Stimulated activated CD4-positive, alpha-beta T cell treated with anti-CD3 and anti-CD28 coated beads, Interleukin-1b, Interleukin-23, amount 100 ng/mL, for 4 hours (primary cell): ENCODE measurements around the gene RTP2.

Experiments
- DNase-seq, 2 donors: peaks; one replicate each; pipeline ENCODE4 v3.0.0-alpha.2; 2020; ENCODE audit warnings: low read depth in 2 of 2

Gene RTP2

GRCh38 chr3:187669675-187670504 is 32.5 kb downstream of the RTP2 start, which contains the start of gene SST:
Gene SST (minus strand): TSS chr3:187670394. CDS start chr3:187670291, 103 bp downstream.
- no peak for DNase-seq

- no peak for DNase-seq
Measured at GRCh38 chr3:187667526-187667925, 34.8 kb downstream of the RTP2 start.

- no peak for DNase-seq
Measured at GRCh38 chr3:187665764-187666402, 36.5 kb downstream of the RTP2 start.

- DNase-seq = no peak
Measured at GRCh38 chr3:187665010-187665409, 37.3 kb downstream of the RTP2 start.

GRCh38 chr3:187662848-187663409 is 39.4 kb downstream of the RTP2 start:
- DNase-seq = no peak

GRCh38 chr3:187661267-187661666 is 41.1 kb downstream of the RTP2 start:
- no peak for DNase-seq

GRCh38 chr3:187651282-187651681 is 51.1 kb downstream of the RTP2 start:
- no peak for DNase-seq
